Femur (tissue), 1 donor: ENCODE measurements around the gene DIAPH2.

Experiments
- DNase-seq: peaks from one replicate; pipeline ENCODE4 v3.0.0-alpha.2; 2017

Gene DIAPH2

DNA sequence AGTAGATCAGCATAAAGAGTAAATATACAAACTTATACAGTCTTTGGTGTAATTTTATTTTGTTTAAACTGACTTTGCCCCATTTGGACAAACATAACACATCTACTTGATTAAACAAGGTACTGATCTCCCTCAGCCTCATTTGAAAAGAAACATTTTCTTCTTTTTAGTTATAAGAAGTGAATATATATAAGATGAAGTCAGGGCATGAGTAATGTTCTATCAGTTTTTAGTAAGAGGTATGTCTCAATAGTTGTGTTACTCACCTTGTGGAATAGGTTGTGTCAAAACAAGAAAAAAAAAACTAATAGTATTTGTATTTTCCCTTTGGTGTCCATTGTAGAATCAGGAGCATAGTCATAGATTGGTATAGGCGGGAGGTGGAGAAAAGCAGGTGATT, 526.4 kb downstream of the DIAPH2 start:
- DNase-seq = no peak

DNA sequence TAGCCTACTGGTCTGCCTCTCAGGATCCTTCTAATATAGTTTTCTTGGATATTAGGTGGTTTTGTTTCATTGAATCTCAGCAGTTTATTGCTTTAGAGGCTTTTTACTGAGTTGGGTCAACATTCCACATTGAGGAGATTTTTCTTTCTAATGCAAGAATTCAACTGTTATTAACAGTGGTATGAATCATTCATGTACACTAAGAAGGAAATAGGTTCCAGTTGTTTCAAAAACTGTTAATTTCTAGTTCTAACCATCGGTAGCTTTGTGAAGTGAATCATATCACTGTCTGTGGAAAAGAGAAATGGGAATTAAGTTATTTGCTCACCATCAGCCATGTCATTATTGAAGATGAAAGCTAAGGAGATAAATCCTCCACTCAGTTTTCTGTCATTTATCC, 530.5 kb downstream of the DIAPH2 start:
- no peak for DNase-seq

DNA sequence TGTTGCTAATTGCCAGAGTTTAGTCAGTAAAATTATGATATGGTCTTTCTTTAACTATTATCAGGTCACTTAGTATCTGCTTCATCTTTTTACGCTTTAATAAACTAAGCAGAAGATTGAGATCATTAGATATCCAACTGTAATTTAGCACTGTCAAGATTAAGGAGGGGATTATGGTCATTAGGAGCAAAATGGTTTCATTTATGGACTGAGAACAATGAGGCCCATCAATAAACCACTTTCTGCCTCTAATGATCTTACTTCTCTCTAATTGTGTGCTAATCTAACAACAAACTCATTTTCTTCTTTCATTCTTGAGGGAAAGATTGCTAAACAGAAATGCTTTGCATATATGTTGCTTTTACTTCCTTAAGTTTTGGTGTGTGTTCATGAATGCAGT, 539.5 kb downstream of the DIAPH2 start:
- DNase-seq = no peak

DNA sequence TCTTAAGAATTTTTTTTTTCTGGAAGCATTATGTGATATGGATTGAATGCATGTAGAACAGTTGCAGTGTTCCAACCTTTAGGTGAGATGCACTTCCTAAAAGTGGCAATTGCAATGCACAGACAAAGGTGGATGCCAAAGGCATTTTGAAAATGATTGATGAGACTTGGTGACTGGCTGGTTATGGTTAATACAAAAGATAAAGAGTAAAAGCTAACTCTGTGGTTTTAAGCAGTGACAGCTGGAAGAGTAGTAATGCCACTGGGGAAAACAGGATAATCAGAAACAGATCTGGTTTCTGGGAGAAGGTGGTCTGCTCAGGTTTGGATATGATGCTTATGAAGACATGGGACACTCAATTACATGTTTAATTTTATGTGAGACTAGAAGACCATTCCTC, 544.7 kb downstream of the DIAPH2 start:
- DNase-seq = no peak

DNA sequence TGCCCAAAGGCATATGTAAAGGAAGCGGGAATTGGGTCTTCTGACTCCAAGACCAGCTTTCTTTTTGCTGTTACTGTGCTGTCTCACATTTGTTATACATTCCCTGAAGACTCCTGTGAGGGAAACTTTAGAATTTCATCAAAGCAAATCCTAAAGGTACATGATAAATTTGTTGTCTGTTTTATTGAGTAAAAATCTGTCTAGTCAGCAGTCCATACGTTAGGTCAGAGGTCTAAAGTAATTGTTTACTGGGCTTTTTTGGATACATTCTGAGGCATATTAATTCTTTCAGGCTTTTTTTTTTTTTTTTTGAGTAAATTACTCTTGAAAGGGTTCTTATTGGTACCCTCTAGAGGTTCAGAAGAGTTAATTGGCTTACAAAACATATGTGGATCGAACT, 546.3 kb downstream of the DIAPH2 start:
- no peak for DNase-seq

DNA sequence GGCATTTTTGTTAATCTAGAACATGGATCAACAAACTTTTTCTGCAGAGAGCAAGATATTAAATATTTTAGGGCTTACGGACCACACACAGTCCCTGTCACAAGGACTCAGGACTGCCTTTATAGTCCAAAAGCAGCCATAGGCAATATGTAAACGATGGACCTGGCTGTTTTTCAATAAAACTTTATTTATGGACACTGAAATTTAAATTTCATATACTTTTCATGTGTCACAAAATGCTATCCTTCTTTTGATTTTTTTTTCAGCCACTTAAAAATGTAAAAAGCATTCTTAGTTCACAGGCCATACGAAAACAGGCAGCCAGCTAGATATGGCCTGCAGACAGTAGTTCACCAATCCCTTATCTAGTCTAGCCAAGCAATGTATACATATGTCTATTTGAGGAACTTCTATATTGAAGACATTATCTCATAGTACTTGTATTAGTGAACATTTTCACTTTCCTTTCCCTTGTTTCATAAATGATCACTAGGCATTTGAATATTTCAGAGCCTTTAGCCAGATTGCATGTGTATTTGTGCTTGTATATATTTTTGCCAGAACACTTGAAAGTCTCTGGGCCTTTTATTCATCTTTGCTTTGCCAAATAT, 549.9 kb downstream of the DIAPH2 start:
- DNase-seq = no peak

DNA sequence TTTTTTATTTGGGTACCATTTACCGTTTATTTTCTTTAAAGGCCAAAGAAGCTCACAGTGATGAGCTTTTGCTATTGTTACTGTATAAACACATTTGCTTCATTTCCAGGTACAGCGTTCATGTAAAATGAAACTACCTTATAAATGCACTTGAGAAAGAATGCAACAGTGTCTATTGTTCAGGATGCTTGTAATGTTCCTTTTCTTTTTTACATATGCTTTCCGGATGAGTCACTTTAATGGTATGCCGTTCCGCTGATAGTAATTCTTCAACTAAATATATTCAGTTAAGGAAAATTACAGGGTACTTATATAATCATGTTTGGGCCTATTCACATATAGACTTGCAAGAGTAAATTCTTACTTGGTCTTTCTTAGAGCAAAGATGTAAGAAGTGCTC, 554.0 kb downstream of the DIAPH2 start:
- no peak for DNase-seq

DNA sequence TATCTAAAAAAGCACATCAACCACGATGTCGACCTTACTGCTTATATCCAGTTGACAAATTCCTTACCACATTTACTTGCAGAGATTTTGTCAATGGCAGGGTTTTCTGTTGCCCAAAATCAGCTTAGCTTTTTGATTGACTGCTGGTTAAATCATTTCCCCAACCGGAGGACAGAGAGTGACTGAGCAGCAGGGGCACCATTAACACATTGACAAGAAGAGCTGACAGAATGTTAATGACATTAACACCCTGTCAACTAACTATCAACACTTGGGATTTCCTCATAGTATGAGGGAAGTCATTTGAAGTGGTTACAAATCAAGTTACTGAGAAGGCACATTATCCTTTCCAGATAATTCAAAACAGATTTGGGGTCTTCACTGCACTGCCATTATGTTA, 567.5 kb downstream of the DIAPH2 start:
- no peak for DNase-seq

DNA sequence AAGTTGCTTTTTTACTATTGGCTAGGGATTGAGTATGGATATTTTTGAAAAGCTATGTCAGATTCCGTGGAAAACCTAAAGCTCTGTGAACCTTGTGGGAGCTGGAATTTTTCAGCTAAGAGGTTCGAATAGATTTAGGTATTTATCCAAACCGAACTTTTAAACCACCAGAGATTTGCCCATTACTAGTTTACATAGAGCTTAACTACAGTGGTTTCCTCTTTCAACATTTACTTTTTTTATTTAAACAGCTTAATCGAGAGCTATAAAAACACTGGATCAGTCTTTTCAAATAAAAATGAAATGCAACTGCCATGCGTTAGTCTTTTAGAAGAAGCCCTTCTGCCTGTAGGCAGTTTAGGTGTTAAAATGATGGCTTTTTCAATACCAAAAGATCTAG, 576.0 kb downstream of the DIAPH2 start:
- DNase-seq = no peak

DNA sequence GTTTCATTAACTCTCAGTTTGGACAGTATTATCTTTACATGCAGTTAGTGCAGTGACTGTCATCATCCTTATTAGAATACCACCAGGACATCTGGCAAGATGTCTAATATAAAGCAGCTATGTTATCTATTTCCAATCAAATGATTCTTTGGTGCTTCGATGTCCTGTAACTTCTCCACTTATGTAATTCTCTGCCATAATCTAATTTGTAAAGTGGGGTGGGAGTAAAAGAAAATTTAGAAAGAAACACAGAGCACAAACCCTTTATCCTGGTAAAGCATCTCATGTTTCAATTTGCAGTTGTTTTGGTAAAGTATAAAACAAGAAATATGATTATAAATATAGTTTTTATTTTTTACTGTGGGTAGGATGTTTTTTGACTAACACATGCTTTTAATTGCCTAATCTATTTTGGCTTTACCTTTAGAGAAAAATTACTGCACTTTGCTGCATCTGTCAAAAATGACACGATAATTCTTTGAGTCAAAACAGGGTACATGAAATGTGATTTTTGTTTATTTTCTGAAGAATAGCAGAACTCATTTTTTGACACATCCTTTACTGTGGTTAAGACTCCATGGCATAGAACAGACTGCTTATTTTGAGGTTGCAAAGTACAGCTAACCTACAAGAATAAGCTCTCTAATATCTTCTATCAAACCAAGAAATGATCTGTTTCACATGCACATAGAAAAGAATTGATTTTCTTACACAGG, 581.9 kb downstream of the DIAPH2 start:
- DNase-seq = no peak

DNA sequence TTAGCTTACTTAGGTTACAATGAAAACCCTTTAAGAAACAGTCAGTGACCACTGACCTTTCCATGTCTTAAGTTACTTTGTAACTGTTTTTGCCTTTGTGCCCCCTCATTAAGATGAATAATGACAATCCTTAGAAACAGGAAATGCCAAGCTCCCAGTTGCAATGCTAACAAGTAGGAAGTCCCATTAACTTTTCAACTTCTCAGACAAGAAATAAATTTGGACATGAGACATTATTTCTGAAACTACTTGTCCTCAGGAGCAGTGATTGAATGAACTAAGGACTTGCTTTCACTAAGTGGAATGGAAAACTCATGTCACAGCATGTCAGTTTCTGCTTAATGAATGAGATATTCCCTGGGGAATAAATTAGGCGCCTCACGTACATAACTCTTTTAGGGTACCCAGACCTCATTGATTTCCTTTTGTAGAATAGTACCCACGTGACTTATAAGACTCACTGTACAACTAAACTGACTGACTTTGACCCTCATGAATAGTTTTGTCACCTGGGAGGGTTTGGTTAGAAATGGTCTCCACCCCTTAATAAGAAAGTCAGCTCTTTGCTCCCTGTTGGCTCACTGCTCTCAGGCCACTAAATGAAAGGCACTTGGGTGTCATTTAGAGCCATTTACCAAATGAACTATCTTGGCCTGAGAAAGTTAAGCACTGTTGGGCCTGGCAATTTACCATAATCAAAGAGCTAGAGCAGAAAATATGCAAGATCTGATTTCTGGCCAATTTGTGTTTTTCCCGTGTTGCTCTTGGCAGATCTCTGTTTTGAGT, 582.9 kb downstream of the DIAPH2 start:
- DNase-seq = no peak

DNA sequence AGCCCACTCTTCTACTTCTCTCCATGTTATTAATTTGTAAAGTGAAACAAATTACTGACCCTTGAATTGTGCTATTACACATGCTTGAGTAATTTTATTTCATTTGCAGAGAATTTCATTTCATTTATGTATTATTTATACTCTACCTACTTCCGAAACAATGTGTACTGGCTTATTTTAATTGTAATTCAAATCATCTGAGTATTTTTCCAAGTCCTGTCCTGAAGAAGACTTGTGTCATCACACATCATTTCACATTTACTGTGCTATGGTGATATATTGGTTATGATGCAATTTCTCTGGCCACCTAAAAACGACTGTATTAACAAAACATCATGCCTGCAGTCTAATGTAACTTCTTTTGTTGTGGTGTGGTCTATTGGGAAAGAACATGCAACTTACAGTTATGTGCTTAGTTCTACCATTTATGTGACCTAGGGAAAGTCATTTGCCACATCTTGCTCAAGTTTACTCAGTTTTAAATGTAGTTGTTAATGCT, 583.6 kb downstream of the DIAPH2 start:
- DNase-seq = no peak

DNA sequence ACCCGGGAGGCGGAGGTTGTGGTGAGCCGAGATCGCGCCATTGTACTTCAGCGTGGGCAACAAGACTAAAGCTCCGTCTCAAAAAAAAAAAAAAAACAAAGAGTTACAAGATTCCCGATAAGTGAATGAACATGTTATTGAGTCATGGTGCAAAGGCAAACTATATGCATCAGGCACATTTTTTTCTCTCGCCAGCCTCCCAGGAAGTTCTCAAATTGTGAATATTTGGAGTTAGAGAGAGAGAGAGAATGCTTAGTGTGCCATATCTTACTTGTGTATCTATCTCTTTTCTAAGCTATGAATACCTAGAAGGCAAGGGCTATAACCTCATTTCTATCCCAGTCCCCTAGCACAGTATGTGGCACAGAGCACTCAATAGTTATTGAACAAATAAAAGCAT, 599.9 kb downstream of the DIAPH2 start:
- DNase-seq = no peak

DNA sequence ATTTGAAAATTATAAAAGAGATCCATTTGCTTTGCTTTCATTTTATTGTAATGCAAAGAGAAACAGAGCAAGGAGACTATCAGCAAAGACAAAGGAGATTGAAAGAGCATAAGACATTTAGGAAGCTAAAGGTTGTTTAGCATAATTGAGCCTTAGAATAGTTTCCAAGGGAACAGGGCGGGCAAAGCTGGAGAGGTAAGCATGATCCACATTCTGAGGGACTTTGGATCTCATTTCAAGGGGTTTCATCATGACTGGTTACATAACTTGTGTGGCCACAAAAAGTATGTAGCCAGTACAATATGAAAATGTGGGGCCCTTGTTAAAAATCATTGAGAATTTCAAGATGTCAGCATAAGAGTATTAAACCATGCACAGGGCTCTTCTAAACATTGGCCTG, 605.6 kb downstream of the DIAPH2 start:
- no peak for DNase-seq

DNA sequence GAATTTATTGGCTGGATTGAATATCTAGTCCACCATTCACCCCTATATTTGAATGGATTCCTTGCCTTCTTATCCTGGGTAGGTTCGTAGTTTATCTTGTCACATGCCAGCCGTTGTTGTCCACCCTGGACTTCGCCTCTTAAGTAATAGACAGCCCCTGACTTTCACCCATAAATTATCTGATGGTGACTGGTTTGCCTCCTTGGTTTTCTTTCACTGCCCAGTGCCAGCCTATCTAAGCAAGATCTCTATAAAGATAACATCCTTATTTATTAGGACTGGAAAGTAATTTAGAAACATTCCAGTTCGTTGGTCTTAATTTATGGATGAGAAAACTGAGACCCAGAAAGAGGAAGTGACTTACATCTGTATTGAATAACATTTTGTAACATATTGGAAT, 609.4 kb downstream of the DIAPH2 start:
- DNase-seq = no peak

DNA sequence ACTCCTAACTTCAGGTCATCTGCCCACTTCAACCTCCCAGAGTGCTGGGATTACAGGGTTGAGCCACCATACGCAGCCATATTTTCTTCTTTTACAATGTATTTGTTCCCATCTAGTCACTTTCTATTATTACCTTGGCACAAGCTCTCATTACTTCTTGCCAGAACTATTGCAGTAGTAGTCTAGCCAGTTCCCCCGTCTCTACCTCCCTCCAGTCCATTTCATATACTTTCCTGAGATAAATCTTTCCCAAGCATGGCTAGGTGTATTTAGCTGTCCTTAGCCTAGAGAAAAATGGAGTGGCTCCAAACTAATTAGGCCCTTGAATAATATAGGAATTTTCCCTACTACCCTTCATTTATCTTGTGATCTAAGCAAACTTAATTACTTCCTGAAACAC, 611.3 kb downstream of the DIAPH2 start:
- DNase-seq = no peak

DNA sequence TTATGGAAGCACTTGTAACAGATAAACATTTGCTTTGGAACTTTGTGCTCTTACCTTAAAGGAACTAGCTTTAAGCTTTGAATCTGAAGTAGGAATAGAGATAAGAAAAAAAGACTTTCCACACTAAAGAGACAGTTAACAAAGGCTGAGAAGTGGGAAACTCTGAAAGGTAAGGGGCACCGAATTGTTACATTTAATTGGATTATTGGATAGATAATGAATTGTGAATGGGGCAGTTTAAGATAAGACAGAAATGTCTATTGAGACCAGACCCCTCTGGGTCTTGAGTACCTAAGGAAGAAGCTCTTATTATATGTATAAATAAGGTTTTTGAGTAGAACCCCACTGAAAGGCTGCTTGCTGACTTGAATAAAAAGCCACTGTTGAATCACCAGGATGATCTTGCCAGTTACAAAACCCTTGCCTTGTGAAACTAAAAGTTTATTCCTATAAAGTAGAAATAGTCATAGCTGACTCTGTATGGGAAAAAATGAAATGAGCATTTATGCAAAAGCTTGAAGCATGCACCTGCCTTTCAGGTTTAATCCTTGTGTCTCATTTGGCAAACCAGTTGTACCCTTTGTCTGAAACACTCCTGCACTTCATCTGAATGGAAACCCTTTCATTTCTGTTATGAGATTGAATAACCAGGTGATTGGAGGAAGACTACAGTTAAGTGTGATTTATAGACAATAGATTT, 622.3 kb downstream of the DIAPH2 start:
- no peak for DNase-seq

DNA sequence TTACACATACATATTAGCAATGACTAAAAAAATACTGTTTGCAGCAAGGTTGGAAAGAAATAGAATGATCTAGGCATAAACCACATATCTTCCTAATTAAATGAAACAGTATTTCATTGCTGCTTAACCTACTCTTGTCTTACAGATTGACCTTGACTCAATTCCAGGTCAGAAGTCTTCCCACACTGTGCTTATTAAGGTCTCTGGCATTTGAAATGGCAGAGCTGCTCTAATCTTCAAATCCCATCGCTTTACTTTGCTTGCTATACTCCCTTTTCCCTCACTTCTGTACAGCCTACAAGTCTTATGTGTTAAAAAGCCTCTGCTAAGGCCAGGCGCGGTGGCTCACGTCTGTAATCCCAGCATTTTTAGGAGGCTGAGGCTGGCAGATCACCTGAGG, 623.5 kb downstream of the DIAPH2 start:
- DNase-seq = no peak

DNA sequence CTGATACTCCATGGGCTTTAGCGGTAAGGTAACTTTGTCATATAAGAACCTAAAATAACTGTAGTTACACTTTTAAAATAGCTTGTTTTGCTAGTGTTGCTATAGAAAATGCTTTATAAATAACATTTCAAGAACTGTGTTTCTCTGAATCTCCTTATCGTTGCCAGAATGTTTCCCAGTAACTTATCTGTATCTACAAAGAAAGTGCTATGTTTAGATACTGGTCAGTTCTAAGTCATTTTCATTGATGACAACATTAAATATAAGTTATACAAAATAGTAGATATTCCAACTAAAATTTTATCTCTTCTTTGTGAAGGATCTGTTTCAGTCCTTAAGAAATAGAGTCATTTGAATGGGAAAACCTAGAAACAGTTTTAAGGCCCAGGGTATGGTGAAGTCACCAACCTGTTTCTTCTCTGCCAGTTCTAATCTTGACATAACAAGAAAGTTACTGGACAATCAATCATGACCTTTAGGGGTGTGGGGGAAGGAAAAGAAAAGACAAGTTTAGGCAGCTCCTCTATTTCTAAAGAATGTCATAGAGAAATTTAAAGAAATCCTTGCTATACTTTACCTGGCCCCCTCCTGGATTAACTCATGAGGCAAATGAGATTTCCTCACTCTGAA, 625.0 kb downstream of the DIAPH2 start:
- DNase-seq = no peak

DNA sequence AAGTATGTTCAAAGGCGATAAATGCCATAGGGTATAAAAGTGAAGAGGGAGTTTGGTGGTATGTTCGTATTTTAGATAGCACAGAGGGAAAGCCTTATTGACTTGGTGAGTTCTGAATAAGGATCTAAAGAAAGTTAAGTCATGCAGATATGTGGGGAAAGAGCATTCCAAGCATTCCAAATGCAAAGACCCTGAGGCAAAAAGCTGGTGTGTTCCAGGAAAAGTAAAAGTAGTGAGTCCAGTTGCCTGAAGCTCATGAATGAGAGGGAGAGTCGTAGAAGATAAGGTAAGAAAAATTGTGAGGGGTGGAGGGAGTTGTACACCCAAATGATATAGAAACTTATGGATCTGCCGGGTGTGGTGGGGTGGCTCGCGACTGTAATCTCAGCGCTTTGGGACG, 625.7 kb downstream of the DIAPH2 start:
- no peak for DNase-seq

DNA sequence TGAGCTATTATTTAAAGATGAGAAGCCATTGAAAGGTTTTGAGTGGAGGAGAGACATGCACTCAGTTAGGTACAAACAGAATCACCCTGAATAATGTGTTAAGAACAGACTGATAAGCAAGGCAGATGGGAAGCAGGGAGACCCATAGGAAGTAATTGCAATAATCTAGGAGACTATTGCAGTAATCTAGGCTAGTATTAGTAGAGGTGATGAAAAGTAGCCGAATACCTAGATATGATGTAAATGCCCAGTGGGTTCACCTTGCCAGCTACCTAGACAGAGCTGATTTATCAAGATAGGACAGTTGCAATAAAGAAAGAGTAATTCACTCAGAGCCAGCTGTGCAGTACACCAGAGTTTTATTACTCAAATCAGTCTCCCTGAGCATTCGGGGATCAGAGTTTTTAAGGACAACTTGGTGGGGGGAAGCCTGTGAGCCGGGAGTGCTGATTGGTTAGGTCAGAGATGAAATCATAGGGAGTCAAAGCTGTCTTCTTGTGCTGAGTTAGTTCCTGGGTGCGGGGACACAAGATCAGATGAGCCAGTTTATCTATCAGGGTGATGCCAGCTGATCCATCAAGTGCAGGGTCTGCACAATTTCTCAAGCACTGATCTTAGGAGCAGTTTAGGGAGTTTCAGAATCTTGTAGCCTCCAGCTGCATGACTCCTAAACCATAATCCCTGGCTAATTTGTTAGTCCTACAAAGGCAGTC, 626.6 kb downstream of the DIAPH2 start:
- DNase-seq = no peak

DNA sequence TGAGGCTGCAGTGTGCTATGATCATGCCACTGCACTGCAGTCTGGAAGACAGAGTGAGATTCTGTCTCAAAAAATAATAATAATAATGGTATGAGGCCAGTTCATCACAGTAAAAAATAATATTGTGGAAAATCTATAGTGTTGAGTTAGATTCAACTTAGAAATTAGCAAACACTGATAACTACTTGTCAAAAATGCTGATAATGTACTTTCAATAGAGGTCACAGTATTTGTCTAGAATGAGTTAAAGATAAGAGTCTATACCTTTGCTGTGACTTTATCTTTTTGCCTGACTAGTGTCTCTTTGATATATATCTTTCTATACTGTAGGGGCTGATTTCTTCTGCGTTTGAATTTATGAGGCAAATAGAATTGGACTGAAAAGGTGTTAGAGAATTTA, 629.7 kb downstream of the DIAPH2 start:
- no peak for DNase-seq
